Measurements from ENCODE around the gene EIF4A3.

EIF4A3 gene

DNA sequence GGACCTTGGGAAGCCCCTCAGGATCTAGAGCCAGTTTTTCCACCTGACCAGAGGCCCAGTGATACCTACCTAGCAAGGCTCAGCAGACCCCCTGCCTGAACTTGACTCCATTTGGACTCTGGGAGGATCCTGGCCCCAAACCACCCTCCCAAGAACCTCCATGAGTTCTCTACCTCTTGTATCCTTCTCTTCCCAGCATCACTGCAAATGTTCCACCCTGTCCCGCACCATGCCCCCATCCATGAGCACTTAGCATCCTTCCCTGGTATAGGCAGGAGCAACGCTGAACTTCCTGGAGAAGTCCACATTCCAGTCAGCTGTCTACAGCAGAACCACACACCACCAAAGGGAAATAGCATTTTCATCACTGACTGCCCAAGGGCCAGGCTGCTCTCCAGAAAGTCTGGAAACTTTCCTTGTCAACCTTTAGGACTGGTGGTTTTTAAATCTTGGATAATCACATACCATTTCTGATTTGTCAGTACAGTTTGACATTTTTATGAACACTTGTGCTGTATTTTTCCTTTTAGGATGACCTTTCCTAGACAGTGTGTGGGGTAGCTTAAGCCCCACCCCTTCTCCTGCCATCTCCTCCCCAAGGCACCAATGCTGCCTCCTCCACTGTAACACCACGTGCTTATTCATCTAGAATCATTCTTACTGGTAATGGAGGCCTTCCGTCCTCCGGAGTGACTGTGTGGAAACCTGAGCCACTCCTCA lies 13.9 kb downstream of the EIF4A3 start:
- no peak for DNase-seq

DNA sequence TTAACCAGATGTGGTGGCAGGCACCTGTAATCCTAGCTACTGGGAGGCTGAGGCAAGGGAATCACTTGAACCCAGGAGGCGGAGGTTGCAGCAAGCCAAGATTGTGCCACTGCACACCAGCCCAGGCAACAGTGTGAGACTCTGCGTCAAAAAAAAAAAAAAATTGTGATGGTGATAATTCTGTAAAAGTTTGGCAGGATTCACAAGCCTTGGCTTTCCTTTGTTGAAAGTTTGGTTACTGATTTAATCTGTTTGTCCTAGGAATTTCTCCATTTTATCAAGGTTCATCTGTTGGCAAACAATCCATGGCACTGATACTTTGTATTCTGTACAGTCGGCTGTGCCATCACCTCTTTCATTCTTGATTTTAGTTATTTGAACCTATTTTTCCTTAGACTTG lies 15.9 kb downstream of the EIF4A3 start:
- no peak for DNase-seq

DNA sequence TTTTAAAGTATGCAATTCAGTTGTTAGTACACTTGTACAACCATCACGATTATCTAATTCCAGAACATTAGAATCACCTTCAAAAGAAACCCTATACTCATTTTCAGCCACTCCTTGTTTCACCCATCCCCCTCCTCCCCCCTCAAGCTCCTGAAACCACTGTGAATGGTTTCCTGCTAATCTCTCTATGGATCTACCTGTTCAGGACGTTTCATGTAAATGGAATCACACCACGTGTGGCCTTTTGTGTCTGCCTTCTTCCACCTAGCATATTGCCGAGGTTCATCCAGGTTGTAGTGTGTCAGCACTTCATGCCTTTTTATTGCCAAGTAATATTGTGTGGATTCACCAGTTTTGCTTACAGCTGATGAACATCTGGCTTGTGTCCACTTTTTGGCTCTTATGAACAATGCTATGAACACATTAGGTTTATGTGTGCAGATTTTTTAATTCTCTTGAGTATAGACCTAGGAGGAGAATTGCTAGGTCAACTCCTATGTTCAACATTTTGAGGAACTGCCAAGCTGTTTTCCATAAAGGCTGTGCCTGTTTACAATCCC lies 17.8 kb downstream of the EIF4A3 start:
- DNase-seq: no peak

DNA sequence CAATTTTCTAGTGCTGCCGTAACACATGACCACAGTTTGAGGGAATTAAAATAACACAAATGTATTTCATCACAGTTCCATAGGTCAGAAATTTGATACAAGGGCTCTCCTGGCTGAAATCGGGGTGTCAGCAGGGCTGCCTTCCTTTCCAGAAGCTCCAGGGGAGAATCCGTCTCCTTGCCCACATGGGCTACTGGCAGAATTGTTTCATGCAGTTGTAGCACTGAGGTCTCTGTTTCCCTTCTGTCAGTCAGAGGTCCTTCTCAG lies 20.5 kb downstream of the EIF4A3 start:
- DNase-seq: no peak

DNA sequence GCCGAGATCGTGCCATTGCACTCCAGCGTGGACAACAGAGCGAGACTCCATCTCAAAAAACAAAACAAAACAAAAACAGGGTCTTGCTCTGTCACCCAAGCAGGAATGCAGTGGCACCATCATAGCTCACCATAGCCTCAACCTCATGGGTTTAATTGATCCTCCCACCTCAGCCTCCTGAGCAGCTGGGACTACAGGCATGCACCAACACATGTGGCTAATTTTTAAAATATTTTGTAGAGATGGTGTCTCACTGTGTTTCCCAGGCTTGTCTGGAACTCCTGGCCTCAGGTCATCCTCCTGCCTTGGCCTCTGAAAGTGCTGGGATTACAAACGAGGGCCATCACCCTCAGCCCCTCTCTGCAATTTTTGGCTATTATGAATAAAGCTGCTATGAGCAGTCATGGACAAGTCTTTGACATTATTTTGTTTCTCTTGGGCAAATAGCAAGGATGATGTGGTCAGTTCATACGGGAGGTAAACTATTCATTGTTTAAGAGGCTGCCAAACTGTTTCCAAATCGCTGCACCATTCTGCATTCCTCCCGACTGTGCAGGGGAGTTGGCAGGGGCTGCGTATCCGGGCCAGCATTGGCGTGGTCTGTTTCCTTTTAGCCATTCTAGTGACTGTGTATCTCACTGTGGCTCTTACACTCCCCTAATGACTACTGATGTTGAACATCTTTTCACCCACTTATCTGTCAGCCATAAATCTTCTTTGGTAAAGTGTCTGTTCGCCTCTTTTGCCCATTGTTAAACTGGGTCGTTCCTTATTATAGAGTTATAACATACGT lies 21.1 kb downstream of the EIF4A3 start:
- DNase-seq: no peak

DNA sequence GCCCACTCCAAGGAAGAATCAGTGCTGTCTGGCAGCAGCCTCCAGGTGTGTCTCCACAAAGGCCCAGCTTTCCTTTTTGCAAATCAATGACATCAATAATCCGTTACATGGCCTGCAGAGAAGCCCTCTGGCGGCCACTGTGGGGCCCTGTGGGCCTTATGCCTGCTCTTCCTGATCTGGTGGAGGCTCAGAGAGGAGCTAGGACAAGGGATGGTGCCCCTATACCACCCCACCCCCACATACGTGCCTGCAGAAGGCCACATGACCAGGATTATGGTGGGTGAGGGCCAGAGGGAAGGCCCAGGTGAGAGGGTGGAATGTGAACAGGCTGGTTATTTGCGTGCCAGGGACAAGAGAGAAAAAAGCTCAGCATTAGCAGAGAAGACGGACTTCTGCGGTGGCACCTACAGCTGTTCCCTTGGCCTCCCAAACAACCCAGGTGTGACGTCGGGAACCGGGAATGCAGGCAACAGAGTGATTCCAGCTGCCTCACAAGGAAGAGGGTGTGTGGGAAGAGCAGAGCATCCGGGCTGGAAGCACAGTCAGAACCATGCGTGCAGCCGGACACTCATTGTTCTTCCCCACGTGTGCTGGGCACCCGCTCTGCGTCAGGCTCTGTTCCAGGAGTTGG lies 22.5 kb downstream of the EIF4A3 start:
- no peak for DNase-seq

DNA sequence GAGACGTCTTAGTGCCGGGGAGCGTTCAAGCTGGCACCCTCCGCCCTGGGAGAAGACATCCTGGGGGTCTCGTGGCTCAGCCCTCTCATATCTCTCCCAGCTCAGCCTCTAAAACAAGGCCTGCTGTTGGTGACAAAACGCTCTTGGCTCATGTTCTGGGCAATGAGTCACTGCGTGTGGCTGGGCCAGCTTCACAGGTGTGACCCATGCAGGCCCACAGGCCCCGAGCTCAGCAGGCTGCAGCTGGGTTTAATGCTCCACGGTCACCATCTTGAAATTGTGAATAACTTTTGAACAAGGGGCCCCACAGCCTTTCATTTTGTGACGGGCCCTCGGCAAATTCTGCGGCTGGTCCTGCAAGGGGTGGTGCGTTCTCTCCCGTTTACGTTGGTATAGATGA lies 23.1 kb downstream of the EIF4A3 start:
- no peak for DNase-seq

DNA sequence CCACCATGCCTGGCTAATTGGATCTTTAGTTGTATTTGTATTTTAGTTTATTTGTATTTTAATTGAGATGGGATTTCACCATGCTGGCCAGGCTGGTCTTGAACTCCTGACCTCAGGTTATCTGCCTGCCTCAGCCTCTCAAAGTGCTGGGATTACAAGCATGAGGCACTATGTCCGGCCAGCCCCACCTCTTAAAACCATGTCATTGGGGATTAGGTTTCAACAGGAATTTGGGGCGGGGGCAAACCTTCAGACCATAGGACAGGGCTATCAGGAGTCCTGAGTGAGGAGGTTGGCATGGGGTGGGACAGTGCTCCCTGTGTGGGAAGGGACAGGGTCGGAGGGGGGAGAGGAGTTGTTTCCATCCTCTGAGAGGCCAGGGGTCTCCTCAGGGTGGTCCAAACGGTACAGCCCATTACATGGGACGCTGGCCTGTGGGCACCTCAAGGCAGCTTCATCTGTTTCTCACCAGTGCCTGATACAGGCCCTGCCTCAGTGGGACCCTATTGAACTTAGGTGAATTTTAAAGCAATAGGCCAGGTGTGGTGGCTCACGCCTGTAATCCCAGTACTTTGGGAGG lies 23.9 kb downstream of the EIF4A3 start:
- DNase-seq: no peak

DNA sequence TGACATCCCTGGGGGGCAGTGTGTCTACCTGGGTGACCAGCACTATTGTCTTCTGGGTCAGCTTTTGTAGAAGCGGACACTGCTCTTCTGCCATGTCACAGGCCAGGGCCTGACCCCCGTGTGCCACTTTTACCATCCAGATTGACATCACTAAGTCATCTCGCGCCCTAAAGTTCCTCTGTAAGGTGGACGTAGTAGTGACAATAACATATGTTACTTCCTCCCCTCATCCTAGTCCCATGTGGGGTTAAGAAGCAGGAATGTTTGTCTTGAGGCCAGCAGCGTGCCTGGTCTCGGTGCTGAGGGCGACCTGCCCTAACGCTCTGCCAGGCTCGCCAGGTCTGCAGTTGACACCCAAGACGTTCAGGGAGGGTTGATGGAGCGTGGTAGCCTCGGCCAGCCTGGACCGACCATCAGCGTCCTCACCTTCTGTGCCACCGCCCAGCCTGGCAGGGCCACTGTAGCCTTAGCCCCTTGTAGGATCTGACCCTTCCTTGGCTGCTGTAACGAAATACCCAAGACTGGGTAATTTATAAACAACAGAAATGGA lies 24.8 kb downstream of the EIF4A3 start:
- DNase-seq: no peak

DNA sequence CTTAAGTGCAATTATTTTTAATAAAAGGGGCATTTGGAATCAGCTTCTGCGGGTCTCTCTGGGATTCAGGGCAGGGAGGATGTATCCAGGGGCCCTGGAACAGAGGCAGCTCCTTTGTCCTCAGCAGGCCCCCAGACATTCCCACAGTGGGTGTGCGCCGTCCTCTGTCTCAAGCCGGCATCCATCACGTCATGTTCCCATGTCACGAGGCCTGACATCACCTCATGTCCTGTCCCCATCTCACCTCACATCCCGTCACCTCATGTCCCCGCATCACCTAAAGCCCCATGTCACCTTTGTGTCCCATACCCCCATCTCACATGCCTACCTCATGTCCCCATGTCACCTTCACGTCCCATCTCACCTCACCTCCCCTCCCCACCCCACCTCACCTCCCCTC lies 27.1 kb downstream of the EIF4A3 start:
- no peak for DNase-seq

DNA sequence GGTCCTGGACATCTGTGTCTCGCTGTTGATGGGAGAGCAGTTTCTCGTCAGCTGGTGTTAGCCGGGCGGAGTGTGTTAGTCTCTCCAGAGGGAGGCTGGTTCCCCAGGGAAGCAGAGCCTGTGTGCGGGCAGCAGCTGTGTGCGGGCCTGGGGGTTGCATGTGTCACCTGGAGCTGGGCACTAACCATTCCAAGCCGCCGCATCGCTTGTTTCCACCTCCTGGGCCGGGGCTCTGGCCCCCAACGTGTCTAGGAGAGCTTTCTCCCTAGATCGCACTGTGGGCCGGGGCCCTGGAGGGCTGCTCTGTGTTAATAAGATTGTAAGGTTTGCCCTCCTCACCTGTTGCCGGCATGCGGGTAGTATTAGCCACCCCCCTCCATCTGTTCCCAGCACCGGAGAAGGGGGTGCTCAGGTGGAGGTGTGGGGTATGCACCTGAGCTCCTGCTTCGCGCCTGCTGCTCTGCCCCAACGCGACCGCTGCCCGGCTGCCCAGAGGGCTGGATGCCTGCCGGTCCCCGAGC lies 27.6 kb downstream of the EIF4A3 start:
- DNase-seq: no peak

DNA sequence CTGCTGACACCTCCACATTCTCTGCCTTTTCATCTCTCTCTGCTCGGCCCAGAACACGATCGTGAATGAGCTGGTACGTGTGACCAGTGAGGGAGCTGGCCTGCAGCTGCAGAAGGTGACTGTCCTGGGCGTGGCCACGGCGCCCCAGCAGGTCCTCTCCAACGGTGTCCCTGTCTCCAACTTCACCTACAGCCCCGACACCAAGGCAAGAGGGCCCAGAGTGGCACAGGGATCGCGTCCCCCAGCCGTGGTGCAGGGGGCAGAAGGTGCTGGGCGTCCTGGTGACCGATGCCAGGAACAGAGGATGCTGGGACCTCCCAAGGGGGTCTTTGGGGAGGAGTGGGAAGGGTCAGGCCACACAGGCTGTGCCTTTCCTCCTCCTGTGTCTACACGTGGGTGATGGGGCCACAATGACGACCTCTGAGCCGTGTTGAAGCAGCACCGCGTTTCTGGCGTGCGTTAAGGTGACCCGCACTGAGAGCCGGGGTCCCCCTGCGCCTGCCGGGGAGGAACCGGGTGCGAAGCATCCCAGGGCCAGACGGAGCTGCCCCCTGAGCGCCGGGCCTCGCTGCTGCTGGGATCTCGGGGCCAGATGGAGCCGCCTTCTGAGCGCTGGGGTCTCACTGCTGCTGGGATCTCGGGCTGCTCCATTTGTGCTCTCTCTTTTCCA lies 28.2 kb downstream of the EIF4A3 start:
- DNase-seq: no peak

DNA sequence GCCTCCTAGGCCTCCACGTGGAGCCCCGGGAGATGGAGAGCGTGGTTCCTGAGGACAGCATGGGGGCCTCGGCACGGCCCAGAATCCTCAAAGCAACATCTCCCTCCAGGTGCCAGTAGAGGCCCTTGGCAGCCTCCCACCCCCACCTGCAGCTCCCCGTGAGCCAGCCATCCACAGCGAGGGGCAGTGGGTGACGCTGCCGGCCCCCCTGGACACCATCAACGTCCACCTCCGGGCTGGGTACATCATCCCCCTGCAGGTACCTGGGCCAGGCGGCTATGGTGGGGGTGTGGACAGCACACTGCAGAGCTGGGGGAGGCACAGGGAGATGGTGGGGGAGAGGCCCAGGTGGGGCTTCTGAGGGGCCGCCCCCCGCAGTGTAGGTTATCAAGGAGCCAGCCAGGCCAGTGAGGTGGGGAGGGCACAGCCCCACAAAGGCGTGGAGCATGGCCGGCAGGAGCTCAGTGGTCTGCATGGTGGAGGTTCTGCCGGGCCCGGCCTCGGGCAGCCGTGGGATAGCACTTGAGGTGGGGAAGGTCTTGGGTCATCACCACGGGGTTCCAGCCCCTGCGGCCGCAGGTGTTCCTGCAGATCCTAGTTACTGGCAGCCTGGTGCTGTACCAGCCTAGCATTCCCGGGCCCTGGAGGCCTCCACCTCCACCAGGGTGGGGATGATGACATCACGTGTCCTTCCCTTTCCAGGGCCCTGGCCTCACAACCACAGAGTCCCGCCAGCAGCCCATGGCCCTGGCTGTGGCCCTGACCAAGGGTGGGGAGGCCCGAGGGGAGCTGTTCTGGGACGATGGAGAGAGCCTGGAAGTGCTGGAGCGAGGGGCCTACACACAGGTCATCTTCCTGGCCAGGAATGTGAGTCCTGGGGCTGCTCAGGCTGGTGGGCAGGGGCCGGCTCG lies 29.2 kb downstream of the EIF4A3 start:
- no peak for DNase-seq

DNA sequence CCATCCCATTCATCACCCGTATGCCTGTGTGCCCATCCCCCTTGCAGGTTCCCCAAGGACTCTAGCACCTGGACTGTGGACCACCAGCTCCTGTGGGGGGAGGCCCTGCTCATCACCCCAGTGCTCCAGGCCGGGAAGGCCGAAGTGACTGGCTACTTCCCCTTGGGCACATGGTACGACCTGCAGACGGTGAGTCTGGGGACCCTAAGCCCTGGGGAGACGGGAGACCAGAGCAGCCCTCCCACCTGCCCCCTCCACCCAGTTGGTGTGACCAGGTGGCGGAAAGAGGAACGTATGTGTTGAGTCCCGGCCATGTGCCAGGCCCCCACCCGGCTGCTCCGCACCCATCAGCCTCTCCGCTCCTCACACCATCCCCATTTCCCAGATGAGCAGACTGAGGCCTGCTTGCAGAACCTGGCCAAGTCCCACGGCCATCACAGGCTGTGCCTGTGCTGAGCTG lies 30.0 kb downstream of the EIF4A3 start:
- no peak for DNase-seq

DNA sequence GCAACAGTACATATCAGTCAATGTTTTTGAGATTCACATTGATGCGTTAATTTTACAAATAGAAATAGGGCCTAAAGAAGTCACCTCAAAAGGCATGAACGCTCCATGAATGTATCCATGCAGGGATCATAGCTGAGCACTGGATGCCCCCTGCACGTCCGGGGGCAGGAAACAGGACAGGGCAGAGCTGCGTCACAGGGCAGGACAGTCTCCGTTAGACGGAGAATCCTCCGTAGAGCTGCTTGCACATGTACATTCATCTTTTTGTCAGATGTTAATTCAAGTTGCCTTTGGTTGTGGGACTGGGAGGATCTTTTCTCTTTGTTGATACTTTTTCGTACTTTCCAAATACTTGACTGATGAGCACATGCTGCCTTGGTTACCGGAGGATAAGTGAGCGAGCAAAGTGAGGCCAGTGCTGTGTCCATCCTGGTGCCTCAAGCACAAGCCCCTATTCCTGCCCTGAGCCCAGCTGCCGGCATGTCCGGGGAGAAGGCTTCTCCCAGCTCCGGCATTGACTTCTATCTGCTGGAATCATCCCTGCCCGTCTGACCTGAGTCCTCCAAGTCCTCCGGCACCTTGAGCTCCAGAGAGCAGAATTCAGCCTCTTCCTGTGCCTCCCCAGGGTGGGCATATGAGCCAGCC lies 30.5 kb downstream of the EIF4A3 start:
- DNase-seq: no peak

DNA sequence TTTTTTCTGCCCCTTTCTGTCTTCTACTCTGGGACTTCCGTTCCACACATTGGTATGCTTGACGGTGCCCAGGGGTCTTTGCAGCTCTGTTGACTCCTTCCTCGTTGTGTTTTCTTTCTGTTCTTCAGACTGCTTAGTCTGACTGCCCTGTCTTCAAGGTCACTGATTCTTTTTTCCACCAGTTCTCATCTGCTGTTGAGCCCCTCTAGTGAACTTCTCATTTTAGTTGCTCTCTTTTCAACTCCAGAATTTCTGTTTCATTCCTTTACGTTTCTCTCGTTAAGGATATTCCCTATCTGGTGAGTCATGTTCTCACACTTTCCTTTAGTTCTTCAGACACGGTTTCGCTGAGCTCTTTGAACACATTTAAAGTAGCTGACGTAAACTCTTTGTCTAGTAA lies 31.8 kb downstream of the EIF4A3 start:
- no peak for DNase-seq

DNA sequence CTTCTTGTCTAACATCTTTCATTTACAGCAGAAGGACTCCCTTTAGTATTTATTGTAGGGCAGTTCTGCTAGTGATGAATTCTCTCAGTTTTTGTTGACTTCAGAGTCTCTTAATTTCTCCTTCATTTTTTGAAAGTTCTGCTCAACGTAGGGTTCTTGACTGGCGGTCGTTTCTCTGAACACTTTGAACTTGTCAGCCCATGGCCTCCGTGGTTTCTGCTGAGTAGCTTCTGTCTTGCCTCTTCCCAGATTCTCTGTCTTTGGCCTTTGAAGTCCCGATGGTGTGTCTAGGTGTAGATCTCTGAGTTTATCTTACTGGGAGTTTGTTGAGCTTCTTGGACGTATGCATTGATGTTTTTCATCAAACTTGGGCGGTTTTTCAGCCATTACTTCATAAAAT lies 32.2 kb downstream of the EIF4A3 start:
- DNase-seq: no peak

DNA sequence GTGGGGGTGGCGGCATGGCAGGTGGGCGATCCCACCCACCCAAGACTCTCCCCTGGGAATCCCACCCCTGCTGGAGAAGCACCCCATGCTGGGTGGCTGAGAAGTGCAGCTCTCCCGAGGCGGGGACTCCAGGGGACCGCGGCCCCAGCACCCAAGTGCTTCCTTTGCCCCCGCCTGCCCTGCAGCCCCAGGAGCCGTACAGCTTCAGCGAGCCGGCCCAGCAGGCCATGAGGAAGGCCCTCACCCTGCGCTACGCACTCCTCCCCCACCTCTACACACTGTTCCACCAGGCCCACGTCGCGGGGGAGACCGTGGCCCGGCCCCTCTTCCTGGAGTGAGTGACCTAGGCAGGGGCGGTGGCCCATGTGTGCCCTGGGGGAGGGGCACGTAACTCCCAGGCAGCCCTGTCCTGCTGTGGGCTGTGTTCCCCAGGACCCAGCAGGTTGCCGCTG lies 33.9 kb downstream of the EIF4A3 start:
- DNase-seq: no peak

DNA sequence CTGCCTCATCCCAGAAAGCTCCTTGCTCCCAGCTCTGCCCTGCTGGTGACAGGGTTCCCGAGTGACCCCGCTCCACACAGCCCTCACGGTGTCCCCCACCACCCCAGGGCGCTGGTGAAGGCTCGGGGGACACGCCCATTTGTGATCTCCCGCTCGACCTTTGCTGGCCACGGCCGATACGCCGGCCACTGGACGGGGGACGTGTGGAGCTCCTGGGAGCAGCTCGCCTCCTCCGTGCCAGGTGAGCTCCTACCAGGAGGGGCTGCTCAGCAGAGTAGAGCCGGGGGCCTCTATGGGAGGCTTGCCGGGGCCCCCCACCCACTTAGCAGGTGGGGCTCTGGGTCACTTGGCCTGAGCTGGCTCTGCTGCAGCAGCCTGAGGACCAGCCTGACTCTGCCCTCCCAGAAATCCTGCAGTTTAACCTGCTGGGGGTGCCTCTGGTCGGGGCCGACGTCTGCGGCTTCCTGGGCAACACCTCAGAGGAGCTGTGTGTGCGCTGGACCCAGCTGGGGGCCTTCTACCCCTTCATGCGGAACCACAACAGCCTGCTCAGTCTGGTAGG lies 34.4 kb downstream of the EIF4A3 start:
- no peak for DNase-seq

Measured in T1000 (cell line).